Endometrial microvascular endothelial cells (primary cell): ENCODE data around the gene FBXO41. TPM values are rescaled to one million over a fixed set of nuclear protein-coding genes. Genes with fewer than 3 reads are reported as not detected.

ENCODE experiments used
- in situ Hi-C: cut with HindIII; loops from 2 replicates; pipeline ENCODE4 v1.10.0; 2017; ENCODE audit warnings: low sequenced_read_pairs, low pct_unique_long_range_greater_than_20kb; ENCODE audit errors: inconsistent ontology term
- total RNA-seq: library from RNA; depleted of rRNA; stranded (reverse); fragments of >200 nt; gene quantifications from one replicate; pipeline ENCODE4 v1.2.3, GENCODE V29; 2015; ENCODE audit errors: inconsistent ontology term

The FBXO41 gene
- total RNA-seq, 1 donor from 2014 or later = not detected

GRCh38 chr2:73252238-73253027 is 31.8 kb downstream of the FBXO41 start:
- in situ Hi-C loops = no loop called here

GRCh38 chr2:73250872-73251846 is 33.1 kb downstream of the FBXO41 start:
- in situ Hi-C loops = no loop called here

- in situ Hi-C loops = no loop called here
Observed at GRCh38 chr2:73249636-73250035, 34.6 kb downstream of the FBXO41 start.

GRCh38 chr2:73246850-73247249 is 37.4 kb downstream of the FBXO41 start:
- in situ Hi-C loops = no loop called here

- in situ Hi-C loops = no loop called here
Observed at GRCh38 chr2:73244580-73244979, 39.7 kb downstream of the FBXO41 start.

- in situ Hi-C loops = no loop called here
Observed at GRCh38 chr2:73243884-73244570, 40.3 kb downstream of the FBXO41 start.

GRCh38 chr2:73239776-73240175 is 44.5 kb downstream of the FBXO41 start:
- in situ Hi-C loops = no loop called here

GRCh38 chr2:73238976-73239375 is 45.3 kb downstream of the FBXO41 start:
- in situ Hi-C loops = no loop called here

GRCh38 chr2:73238149-73238548 is 46.1 kb downstream of the FBXO41 start:
- in situ Hi-C loops = no loop called here

GRCh38 chr2:73237168-73237567 is 47.1 kb downstream of the FBXO41 start:
- in situ Hi-C loops = no loop called here

GRCh38 chr2:73235315-73236028 is 48.8 kb downstream of the FBXO41 start:
- in situ Hi-C loops = no loop called here

GRCh38 chr2:73233932-73234832 is 50.1 kb downstream of the FBXO41 start, which contains the start of gene CCT7:
TSS of gene CCT7 (plus strand) at chr2:73234308. CDS start at chr2:73234379, 71 bp downstream.
- in situ Hi-C loops = no loop called here

GRCh38 chr2:73233154-73233931 is 50.9 kb downstream of the FBXO41 start, which contains the start of gene PRADC1:
TSS of gene PRADC1 (minus strand) at chr2:73233239. CDS start at chr2:73233160, 79 bp downstream.
- in situ Hi-C loops = no loop called here

- in situ Hi-C loops = no loop called here
Observed at GRCh38 chr2:73232403-73233153, 51.7 kb downstream of the FBXO41 start.

GRCh38 chr2:73228631-73229030 is 55.6 kb downstream of the FBXO41 start:
- in situ Hi-C loops = no loop called here

- in situ Hi-C loops = no loop called here
Observed at GRCh38 chr2:73227086-73227485, 57.2 kb downstream of the FBXO41 start.
